NCI-H2196 treated with DMSO at 0.1 percent for 48 hours (cell line): ENCODE measurements around the gene HMGB2.

Experiments used
- DNase-seq: peaks from one replicate; lab custom pipeline; 2025; ENCODE audit not compliant: unreplicated experiment; lab: John Stamatoyannopoulos, UW

HMGB2 gene

DNA sequence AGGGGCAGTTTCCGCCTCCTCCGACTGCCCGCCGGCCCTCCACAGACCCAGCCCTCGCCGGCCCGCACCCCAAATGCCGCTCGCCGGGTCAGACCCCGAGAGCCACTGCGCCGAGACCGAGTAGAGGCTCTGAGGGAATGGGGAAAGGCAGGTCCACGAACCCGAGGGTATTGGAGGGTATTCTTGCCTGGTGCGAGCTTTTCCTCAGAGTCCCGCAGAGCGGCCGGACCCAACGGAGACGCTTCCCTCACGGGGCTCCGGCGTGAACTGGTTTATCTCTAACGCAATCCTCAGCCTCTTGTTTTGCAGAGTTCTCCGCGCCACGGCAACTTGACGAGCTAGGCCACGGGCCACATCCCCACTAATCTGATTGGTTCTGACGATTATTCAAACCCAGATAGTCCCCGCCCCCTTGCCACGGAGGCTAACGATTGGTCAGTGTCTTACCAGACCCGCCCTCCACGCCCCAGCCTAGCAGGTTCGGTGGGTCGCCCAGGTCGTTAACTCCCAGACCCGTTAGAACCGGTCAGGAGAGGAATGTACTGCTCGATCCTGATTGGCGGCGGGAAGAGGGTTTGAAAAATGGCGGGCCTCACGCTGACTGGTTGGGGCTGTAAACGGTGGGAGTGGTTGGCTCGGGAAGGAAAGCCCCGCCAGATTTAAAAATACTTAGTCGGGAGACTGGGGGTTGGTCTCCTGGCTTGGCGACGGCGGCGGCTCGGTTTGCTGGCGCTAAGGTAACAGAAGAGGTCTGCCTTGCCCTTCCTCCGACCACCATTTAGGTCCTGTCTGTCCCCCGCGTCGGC lies at the start of gene HMGB2:
Gene HMGB2 (minus strand): TSS at position 274 of the 806 bp plus-strand sequence. CDS start 709 bp downstream, outside the sequence.
- peak; percentile 90 for DNase-seq

DNA sequence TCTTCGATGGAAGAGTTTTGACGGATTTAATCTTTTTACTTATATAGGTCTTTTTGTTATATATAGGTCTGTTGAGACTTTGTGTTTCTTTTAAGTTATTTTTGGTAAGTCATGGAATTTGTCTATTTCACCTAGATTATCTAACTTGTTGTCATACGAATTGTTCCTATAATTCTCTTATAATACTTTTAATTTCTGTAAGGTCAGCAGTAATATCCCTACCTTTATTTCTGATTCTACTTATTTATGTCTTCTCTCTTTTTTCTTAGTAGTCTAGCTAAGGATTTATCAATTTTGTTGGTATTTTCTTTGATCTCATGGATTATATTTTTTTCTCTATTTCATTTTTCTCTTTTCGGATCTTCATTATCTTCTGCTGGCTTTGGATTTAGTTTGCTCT lies 48.2 kb upstream of the HMGB2 start:
- no peak for DNase-seq

DNA sequence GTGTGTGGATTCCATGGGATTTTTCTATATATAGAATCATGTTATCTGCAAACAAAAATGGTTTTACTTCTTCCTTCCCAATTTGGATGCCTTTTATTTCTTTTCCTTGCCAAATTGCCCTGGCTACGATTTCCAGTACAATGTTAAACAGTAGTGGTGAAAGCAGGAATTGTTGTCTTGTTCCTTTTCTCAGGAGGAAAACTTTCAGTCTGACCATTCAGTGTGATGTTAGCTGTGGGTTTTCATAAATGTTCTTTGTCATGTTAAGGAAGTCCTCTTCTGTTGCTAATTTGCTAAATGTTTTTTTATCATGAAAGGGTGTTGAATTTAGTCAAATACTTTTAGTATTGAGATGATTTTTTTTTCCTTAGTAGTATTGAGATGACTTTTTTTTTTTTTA lies 47.5 kb upstream of the HMGB2 start:
- no peak for DNase-seq

DNA sequence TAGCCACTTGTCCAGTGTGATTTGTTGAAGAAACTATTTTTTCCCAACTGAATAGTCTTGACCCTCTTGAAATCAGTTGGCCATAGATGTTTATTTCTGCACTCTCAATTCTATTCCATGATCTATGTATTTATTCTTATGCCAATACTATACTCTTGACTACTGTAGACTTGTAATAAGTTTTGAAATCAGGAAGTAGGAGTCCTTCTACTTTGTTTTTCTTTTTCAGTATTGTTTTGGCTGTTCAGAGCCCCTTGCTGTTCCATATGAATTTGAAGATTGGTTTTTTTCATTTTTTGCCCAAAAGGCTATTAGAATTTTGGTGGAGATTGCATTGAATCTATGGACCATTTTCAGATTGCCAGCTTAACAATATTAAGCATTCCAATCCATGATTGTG lies 46.8 kb upstream of the HMGB2 start:
- DNase-seq, result no peak

DNA sequence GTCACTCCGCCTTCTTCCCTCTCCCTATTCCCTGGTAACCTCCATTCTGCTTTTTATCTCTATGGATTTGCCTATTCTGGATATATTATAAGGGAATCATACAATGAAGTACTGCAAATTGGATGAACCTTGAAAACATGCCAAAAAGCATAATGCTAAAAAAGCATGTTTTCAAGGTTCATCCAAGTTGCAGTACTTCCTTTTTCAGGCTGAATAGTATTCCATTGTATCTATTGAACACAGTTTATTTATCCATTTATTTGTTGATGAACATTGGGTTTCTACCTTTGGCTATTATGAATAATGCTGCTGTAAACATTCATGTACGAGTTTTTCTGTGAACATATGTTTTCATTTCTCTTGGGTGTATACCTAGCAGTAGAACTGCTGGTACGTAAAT lies 45.8 kb upstream of the HMGB2 start:
- DNase-seq, result no peak

DNA sequence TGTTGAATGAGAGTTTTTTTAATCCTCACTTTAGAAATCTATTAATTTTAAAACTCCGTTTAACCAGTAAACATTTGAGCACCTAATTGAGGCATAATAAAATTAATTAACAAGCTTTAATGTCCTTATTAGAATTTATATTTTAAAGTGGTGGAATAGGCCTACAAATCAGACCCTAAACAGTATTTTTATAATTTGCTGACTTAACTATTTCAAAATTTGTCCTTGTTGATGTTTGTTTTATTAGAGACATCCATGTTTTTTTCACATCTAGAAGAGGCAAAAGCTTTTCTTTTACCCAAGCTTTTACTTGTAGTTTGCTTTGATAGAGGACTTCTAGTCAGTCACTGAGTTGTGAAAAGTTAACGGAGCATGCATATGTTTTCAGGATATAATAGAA lies 40.4 kb upstream of the HMGB2 start:
- no peak for DNase-seq

DNA sequence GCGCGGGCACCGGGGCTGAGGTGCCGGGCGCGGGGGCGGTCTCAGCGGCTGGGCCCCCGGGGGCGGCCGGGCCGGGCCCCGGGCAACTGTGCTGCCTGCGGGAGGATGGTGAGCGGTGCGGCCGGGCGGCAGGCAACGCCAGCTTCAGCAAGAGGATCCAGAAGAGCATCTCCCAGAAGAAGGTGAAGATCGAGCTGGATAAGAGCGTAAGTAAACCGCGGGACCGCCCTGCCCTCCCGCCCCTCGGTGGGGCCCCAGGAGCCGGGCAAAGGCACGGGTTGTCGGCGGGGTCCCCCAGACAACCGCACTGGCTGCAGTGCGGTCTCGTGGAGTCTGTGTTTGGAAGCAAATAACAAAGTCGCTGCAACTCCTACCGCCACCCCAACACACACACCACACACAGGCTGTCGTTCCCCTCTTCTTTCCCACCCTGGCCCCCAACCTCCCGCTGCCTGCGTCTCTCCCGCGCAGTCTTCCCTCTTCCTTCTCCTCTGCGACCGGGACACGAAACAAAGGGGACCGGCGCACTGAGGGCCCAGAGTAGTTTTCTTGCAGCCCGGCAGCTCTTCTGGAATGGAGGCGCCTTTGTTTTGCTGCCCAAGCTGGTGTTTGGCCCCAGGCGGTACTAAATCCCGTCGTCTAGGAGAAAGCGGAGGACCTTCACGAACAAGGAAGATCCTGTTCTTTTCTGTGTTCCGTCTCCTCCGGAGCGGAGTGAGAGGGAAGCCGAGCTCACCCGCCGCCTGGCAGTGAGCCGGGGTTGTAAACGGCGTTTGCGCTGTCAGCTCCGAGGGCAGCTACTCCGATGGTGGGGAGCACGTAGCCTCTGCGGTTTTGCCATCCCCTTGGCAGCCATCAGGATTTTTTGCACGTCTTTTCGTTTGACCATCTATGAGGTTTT lies 37.4 kb upstream of the HMGB2 start:
- no peak for DNase-seq

DNA sequence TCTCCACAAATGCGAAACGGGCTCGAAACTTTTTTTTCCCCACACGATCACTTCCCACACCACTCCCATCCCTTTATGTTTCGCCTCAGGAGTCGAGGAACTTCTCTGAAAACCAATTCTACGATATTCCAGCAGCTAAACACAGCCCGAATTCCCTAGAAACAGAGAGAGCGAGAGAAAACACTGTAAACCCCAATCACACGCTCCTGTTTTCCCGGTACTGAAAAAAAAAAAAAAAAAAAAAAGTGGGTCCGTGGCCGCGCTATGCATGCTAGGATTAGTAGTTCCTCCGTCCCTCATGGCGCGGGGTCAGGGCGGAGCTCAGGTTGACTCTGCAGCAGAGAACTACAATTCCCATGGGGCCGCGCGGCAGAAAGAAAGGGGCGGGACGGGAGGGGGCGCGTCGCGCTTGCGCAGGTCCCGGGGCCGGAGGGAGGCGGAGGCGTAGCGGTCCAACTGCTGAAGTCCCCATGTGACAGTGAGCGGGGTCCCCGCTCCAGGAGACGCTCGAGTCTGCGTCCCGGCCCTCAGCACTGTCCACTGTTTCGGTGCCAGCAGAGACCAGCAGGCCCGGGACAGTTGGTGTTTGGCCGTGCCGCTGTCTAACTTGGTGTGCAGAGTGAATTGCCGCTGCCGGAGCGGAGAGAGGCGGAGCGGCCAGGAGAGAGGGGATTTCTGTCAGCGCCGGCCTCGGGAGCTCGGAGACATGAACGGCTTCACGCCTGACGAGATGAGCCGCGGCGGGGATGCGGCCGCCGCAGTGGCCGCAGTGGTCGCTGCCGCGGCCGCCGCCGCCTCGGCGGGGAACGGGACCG lies 36.5 kb upstream of the HMGB2 start, which contains the start of gene SAP30:
Gene SAP30 (plus strand): TSS at position 478 of the 815 bp plus-strand sequence. CDS start 229 bp downstream, at position 707.
- DNase-seq, result peak; percentile 77

DNA sequence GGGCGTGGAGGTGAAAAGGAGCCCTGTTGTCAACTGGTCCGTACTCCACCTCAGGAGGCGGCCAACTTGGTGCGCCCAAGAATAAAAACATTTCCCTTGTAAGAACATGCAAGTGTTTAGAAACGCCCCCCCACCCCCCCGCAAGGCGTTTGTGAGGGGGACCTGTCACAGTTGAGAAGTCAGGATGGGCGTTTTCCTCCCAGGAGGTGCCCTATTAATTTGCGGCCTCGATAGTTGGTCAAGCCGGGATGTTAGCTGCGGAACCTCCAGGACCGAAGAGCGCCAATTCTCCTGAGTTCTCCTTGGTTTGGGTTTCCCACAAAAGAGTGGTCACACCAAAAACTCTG lies 35.9 kb upstream of the HMGB2 start:
- DNase-seq, result no peak

DNA sequence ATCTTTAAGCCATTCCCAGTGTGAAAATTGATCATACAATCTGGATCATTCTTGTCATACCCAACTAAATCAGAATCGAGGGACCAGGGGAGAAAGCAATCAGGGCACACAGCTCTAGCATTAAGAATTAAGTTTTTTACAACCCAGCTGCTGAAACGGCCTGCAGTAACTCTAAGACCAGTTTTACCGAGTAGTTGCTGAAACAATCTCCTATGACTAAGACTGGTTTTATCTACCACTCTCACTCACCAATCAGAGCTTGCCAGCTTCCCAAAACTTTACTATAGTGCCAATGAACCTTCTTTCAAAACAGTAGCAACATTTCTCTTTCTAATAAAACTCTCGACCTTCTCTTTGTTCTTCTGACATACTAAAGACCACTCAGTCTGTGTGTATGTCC lies 33.8 kb upstream of the HMGB2 start:
- DNase-seq, result no peak

DNA sequence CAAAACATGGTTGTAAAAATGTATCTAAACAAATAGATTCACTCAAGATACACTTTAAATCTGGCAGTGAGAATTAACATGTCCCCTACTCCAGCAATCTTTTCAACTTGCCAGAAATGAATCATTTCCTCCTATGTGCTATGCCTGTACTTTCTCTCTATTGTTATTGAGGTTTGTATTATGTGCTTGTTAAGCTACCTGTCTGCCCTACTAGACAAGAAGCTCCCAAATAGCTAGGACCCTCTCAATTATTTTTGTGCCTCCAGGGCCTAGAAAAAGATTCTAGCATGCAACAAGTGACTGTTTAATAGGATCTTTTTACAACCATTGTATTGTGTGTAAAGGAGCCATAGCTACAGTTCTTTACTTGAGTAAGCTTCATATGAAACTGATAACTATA lies 33.1 kb upstream of the HMGB2 start:
- DNase-seq, result no peak

DNA sequence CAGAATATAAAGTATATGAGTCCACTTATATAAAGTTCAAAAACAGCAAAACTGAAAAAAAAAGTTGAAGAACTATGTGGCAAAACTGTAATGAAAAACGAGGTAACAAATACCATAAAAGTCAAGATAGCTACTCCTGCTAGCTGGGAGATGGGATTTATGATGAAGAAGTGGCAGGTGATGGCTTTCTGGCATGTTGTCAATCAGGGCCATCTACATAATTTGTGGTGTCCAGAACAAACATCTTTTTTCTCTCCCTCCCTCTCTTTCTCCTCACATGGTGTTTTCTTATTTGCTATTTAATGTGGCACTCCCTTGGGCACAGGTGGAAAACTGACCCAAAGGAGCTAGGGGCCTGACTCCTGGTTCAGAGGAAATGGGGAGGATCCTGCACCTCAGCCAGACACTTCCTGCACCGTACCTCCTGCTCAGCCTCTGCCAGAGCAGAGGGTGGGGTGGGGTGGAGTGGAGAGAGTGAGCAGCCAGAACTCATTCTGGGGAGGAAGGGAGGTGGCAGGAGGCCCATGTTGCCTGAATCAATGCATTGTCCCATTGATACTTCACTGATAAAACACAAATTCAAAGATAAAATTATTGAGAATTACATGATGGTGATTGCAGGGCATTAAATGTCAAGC lies 31.3 kb upstream of the HMGB2 start:
- no peak for DNase-seq

DNA sequence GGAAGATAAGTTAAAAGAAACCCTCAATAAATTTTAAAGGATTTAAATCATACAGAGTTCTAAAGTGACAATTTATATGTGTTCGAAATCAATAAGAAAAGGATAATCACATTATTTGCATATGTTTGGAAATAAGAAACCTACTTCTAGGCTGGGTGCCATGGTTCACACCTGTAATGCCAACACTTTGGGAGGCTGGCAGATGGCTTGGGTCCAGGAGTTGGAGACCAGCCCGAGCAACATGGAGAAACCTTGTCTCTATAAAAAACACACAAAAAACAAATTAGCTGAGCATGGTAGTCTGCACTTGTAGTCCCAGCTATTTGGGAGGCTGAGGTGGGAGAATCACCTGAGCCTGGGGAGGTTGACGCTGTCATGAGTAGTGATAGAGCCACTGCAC lies 28.5 kb upstream of the HMGB2 start:
- DNase-seq, result no peak

DNA sequence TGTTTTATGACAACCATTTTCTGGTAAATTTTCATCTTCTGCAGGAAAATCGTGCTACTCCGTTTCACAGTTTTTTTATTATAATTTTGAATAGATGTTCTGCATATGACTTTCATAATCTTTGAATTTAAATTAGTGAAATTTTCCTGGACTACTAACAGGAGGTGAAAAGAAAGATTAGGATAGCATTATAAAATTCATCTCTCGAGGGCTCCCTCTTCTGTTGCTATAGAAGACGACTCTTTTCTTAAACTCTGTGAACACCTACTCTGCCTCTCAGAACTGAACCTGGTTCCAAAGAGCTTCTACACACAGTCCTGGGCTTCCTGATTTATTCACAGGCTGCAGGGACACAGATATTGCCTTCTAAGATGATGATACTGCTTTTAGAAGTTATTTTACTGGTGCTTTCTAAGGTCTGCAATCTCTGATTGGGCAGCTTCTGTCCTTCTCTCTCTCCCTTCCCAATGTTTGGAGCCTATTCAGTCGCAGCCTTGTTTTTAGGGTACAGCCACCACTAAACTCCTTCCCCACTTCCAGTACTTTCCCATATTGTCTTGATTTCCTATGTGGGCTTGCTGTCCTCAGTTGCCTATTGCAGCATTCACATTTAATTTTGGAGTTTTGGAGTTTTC lies 26.5 kb upstream of the HMGB2 start:
- DNase-seq, result no peak

DNA sequence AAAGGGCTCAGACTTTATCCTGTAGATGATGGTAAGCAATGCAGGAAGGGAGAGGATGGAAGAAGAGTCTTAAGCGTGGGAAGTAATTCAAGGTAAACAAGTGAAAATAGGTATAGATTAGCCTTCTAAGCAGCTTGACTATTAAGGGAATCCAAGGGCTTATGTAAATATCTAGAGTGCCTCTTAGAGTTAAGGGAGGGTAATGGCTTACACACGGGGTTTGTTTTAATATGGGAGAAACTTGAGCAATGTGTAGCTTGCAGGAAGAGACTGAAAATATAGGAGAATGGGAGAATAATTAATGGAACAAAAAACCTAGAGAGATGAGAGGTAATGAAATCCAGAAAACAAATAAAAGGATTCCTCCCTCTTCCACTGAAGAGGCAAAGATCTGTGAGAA lies 23.8 kb upstream of the HMGB2 start:
- DNase-seq, result no peak

DNA sequence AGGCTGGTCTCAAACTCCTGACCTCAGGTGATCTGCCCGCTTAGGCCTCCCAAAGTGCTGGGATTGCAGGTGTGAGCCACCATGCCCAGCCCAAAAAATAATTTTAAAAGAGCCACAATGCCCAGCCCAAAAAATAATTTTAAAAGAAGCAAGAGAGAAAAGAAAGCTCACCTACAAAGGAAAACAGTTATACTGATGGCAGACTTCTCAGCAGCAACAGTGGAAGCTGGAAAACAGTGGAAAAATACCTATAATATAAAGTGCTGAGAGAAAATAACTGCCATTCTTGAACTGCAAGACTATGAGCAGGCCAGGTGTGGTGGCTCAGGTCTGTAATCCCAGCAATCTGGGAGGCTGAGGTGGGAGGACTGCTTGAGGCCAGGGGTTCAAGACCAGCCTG lies 13.3 kb upstream of the HMGB2 start:
- no peak for DNase-seq

DNA sequence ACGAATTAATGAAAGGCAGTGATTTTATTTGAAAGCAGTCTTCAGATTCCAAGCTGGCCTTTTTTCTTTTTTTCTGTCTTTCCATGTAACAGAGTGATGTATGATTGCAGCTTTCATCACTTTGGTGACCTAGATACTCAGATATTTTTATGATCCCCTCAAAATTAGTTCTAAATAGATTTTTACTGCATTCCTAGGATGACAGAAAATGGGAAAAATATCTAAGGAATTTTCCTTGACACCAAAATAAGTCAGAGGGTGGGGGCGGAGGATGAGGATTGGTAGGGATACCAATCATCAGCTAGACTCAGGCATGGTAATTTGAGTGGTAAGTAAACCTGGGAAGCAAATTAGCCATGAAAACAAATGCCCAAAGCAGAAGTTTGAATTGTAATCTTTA lies 11.9 kb upstream of the HMGB2 start:
- no peak for DNase-seq

DNA sequence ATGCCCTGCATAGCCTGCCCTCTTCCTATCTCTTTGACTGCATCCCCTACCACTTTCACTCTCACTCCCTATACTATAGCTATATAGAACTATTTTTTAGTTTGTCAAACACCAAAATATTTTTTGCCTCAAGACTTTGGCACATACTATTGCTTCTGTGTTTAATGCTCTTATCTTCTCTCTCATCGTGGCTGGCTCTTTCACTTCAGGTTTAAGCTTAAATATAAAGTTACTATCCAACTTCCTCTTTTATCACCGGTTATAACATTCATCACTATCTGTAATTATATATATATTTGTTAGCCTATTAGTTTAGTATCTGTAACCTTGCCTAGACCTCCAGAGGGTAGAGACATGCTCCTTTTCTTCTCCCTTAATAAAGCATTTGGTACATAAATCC lies 11.5 kb upstream of the HMGB2 start:
- no peak for DNase-seq

DNA sequence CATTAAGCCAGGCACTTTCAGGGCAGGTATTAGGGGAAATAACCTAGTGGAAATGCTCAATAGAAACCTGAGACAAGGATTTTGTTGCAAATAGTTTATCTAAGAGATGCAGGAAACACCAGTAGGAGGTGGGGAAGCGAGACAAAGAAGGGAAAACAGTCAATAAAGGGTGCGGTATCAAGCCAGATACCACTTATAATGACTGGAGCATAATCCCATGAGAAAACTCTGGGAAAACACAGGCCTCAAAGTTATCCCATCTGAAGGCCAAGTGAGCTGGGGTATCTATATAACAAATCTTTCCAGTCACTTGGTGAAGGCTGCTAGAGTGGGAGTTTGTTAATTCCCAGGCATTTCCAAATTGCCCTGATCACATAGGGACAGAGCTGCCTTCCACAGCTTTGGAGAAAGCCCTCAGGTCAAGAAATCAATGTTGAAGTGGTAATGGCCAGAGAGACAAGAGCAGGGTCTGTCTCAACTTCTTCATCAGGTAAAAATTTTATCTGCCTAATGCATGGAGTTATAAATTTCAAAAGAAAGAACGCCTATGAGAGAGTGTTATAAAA lies 9.8 kb upstream of the HMGB2 start:
- no peak for DNase-seq

DNA sequence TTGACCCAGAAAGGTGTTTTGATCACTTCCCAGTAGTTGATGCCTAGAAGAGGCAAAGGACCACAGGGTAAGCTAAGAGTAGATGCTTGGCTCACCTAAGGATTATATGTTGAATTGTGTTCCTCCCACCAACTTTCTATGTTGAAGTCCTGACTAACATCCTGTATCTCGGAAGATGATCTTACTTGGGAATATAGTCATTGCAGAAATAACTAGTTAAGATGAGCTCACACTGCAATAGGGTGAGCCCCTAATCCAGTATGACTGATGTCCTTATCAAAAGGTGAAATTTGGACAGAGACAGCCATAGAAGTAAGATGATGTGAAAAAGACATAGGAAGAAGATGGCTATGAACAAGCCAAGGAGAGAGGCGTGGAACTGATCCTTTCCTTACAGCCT lies 3.3 kb upstream of the HMGB2 start:
- DNase-seq, result no peak
